Stimulated activated CD8-positive, alpha-beta memory T cell treated with anti-CD3 and anti-CD28 coated beads, Interleukin-4, amount 100 ng/mL, for 1 hour (primary cell): Measurements from ENCODE around the gene CEP78.
A peak's percentile ranks its signal among the peaks of the same experiment; 100 is the strongest.
"Not testable (repeated sequence)": the region's sequence is repeated elsewhere in the genome, so short reads cannot be mapped to it uniquely, and the experiment has no call there.

Experiments used
- DNase-seq, 2 donors: peaks; one replicate each; pipeline ENCODE4 v3.0.0-alpha.2; 2020; ENCODE audit warnings: low read depth in 2 of 2, low spot score in 1 of 2

CEP78 gene, protein sequence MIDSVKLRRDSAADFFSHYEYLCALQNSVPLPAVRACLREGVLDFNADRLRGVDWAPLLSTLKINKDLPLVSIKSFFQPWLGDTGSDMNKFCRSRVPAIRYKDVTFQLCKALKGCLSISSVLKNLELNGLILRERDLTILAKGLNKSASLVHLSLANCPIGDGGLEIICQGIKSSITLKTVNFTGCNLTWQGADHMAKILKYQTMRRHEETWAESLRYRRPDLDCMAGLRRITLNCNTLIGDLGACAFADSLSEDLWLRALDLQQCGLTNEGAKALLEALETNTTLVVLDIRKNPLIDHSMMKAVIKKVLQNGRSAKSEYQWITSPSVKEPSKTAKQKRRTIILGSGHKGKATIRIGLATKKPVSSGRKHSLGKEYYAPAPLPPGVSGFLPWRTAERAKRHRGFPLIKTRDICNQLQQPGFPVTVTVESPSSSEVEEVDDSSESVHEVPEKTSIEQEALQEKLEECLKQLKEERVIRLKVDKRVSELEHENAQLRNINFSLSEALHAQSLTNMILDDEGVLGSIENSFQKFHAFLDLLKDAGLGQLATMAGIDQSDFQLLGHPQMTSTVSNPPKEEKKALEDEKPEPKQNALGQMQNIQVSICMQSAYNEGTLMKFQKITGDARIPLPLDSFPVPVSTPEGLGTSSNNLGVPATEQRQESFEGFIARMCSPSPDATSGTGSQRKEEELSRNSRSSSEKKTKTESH

DNA sequence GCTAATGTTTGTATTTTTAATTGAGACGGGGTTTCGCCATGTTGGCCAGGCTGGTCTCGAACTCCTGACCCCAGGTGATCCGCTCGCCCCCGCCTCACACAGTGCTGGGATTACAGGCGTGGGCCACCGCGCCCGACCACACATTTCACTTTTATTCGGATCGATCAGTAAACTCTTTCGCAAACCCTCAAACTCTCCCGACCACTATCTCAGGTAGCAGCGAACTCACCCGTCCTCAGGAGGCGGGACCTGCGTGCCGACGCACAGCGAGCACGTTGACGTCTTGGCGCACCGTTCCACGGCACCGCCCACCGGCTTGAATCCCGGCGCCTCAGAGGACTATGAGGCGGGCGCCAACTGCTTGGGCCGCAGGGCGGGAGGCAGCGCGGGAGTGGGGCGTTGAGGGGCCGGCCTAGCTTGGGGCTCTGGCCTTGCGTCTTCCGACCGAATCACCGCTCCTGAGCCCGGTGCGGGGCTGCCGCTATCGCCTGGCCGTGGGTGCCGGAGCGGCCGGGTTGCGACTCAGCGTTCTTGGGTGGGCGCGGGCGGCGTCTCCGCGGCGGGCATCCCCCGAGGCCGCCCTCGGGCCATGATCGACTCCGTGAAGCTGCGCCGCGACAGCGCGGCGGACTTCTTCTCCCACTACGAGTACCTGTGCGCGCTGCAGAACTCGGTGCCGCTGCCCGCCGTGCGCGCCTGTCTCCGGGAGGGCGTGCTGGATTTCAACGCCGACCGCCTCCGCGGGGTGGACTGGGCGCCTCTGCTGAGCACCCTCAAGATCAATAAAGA is at the start of gene CEP78:
TSS of gene CEP78 (plus strand) at position 314 of the 789 bp plus-strand sequence. CDS start at position 590, 276 bp downstream.
- peak; percentile 54 to 76 for DNase-seq

DNA sequence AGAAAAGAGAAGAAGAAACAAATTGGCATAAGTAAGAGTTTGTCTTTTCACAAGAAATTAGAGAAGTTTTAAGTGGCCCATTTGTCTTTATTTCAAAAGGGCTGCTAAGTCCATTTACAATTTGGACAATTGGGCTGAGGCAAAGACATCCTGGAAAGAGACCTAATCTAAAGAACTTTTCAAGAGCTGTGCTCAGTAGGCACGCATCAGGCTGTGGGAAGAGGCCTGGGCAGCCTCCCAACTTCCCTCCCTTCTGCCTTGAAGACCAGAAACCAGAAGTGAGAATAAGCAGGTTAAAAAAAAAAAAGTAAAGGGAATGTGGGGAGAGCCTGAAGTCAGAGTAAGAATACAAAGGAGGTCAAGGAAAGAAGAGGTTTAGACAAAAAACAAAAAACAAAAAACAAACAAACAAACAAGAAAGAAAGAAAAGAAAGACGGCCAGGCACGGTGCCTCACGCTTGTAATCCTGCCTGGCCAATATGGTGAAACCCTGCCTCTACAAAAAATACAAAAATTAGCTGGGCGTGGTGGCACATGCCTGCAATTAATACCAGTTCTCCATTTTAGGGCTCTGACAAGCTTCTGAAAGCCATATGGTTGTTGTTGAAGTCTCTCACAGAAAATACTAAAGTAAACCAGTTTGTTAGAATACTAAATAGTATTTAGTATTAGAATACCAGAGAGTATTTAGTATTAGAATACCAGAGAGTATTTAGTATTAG is 48.0 kb upstream of the CEP78 start:
- no peak for DNase-seq

DNA sequence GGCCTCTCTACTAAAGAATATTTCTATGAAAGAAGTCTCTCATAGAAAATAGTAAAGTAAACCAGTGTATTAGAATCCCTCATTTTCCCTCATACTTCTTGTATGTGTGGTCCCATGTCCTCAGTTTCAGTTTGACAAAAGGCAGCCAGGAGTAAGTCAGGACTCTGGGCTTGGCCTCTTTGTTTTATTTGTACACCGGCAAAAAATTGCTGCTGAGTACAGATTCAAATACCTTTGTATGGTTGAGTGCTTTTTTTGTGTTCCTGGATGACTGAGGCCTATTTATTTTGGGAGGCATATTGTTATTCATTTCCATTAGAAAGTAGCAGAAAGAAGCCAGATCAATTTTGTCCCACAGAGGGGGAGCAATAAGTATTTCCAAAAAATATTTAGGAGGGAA is 47.3 kb upstream of the CEP78 start:
- DNase-seq, result no peak

DNA sequence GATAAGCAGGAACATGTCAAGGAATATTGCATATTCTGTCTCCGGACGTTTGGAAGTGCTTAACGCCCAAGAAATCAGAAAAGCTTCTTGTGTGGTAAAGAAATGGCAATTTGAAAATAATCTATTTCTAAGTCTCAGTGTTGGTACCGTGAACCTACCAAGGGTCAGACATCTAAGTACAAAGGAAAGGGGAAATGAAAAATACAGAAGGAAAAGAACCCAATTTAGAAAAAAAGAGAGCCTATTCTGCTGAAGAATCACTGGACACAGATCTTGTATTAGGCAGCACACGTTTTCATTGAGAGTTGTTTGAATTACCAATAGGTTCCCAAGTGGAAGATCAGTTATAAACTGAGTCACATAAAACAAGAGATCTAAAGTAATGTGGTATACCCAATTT is 46.9 kb upstream of the CEP78 start:
- DNase-seq, result no peak

- DNase-seq, result no peak
Observed at GRCh38 chr9:78189461-78189860, 46.4 kb upstream of the CEP78 start.

DNA sequence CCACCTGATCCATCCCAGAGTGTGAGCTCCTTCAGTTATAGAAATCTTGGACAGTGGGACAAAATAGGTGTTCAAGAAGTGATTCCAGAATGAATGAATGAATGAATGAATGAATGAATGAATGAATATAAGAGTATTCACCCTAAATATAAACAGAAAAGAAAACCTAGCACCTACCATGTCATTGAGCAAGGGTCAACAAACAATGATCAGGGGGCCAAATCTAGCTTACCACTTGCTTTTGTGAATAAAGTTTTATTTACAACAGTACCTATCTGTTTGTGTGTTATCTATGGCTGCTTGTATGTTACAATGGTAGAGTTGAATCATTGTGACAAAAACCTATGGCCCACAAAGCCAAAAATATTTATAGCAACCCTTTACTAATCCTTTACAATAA is 43.9 kb upstream of the CEP78 start:
- DNase-seq, result no peak

DNA sequence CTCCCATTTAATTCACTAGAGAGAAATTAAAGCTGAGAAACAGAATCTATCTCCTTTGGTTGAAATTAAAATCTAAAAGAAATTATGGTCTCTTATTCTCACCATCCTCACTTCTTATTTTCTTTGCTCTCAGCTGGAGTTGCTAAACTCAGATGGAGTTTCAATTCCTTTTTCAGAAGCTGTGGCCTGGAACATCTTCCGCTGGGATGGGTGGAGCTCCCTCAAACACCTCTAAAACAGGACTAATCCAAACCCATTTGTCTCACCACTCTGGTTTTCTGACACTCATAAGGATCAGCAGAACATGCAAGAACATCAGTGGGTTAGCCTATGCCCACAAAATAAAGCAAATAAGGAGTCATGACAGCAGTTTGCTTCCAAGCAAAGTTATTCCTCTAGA is 39.6 kb upstream of the CEP78 start:
- DNase-seq, result no peak

- DNase-seq, result peak in 1 of 2 donors; percentile 25
Observed at GRCh38 chr9:78201158-78201777, 34.6 kb upstream of the CEP78 start.

- no peak for DNase-seq
Observed at GRCh38 chr9:78207319-78207718, 28.6 kb upstream of the CEP78 start.

GRCh38 chr9:78207901-78208300 is 28.0 kb upstream of the CEP78 start:
- DNase-seq, result no peak

DNA sequence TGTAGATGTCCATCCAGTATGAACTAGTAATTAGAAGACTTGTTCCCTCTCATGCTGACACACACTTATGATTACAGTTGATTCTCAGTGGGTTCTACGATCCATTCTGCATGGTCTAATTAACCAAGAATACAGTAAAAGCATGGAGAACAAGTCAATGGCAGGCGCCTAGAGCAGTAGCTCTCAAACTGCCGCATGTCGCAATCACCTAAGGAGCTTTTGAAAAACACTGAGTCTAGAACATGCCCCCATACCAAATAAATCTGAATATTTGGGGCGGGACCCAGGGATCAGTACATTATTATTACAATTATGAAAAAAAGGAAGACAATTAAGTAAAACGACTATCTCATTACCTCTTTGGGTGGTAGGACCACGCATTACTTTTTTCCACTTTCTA is 26.7 kb upstream of the CEP78 start:
- DNase-seq, result no peak

- no peak for DNase-seq
Observed at GRCh38 chr9:78210841-78211301, 25.0 kb upstream of the CEP78 start.

GRCh38 chr9:78212868-78213267 is 23.0 kb upstream of the CEP78 start:
- DNase-seq, result no peak

DNA sequence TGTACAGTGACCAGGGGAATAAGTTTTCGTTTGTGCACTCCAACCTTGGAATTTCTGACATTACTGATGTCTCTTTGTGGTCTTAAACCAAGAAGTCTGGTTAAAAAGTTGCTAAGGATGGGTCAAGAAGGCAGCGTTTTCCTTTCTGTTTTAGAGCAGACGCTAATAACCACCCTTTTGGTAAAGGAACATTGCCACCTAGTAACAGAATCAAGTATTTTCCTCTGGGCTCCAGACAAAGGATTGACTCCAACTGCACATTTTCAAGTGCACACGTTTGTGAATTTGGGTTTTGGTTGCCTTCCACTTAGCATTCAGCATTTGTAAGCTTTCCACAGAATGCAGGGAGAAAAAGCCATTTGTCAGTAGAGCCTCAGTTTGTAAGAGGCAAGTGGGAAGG is 22.2 kb upstream of the CEP78 start:
- DNase-seq, result no peak

- DNase-seq, result no peak
Observed at GRCh38 chr9:78214492-78214891, 21.4 kb upstream of the CEP78 start.

DNA sequence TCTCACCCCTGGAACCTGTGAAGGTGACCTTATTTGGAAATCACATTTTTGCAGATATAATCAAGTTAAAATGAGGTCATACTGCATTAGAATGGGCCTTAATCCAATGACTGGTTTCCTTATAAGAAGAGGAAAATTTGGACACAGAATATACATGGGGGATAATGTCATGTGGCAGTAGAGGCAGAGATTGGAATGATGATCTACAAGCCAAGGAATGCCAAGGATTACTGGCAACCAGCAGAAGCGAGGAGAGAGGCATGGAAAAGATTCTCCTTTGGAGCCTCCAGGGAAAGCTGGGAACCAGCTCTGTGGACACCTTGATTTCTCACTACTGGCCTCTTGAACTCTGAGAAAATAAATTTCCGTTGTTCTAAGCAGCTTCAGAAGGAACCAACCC is 20.2 kb upstream of the CEP78 start:
- DNase-seq, result no peak

GRCh38 chr9:78218890-78219289 is 17.0 kb upstream of the CEP78 start:
- DNase-seq, result no peak

DNA sequence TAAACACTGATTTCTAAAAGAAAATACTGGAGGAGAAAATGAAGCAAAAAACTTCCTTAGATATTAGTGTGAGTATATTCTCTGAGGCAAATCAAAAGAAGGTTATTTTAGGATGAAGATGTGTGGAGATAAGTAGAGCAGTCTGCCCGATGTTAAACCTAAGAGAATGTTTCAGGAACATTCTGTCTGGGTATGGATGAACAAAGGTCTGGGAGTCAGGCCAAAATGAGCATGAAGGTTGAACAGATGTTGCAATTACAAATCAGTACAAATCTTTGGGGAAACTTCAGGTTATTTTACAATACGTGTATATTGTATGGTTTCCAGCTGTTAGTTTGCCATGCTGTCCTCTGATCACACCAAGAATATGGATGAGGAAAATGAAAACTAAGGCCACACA is 14.4 kb upstream of the CEP78 start:
- no peak for DNase-seq

DNA sequence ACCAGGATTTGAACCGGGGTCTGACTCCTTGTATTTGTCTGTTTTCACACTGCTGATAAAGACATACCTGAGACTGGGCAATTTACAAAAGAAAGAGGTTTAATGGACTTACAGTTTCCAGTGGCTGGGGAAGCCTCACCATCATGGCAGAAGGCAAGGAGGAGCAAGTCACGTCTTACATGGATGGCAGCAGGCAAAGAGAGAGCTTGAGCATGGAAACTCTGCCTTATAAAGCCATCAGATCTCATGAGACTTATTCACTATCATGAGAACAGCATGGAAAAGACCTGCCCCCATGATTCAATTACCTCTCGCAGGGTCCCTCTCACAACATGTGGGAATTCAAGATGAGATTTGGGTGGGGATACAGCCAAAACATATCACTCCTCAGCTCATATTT is 14.0 kb upstream of the CEP78 start:
- not testable (repeated sequence) for DNase-seq

DNA sequence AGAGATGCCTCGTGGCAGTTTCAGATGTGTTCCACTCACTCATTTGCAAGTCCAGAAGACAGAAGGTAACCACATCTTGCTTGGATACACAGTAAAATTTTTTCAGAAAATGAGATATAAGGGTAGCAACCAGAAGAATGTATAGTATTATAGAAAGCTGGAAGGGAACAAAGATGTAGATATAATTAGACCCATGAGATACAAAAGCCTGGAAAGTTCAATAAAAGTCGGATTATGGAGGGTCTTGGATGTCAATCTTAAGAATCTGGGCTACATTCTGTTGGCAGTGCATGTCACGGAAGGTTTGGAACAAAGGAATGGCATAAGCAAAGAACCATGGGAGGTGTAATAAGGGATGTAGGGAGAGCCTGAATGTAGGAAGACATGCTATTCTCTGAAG is 5.1 kb upstream of the CEP78 start:
- no peak for DNase-seq

DNA sequence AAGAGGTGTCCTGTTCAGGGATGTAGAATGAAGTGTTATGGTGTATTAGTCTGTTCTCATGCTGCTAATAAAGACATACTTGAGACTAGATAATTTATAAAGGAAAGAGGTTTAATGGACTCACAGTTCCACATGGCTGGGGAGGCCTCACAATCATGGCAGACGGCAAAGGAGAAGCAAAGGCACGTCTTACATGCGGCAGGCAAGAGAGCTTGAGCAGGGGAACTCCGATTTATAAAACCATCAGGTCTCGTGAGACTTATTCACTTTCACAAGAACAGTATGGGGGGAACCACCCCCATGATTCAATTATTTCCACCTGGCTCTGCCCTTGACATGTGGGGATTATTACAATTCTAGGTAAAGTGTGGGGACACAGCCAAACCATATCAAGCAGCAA is 3.4 kb upstream of the CEP78 start:
- not testable (repeated sequence) for DNase-seq
